ENCODE results near the gene ZDHHC19.

GRCh38 chr3:196177567-196177966 is 33.6 kb downstream of the ZDHHC19 start:
- no peak for TF ChIP-seq POLR2AphosphoS5 (IDR thresholded peaks at IDR 0.05)
- no peak for TF ChIP-seq EZH2 (IDR thresholded peaks at IDR 0.05; ENCODE audit: borderline replicate concordance, insufficient read depth, low read length, poor library complexity, severe bottlenecking)
- TF ChIP-seq CTCF (IDR thresholded peaks at IDR 0.05; ENCODE audit: poor library complexity, severe bottlenecking), result no peak
- TF ChIP-seq REST (IDR thresholded peaks at IDR 0.05; ENCODE audit: borderline replicate concordance), result no peak
- no peak for TF ChIP-seq EP300 (conservative IDR thresholded peaks at IDR 0.05; ENCODE audit: poor library complexity, severe bottlenecking)
- TF ChIP-seq RAD21 (conservative IDR thresholded peaks at IDR 0.05), result no peak
